ENCODE data around the gene CCDC126. TPM values are rescaled to one million over a fixed set of nuclear protein-coding genes. Genes with fewer than 3 reads are reported as not detected.

CCDC126 gene
- total and polyA plus RNA-seq, 2 of the 4 experiments (the other 2 are of a cell fraction), result 4.1 to 5.6 TPM

GRCh38 chr7:23619141-23619540 lies 22.0 kb downstream of the CCDC126 start:
- H3K4me1 ChIP-seq (ENCODE audit: control insufficient read depth, insufficient read depth, low read length), result no peaks in the 10 kb centered on the region
- dilution Hi-C loops (cut with HindIII; ENCODE audit: low sequenced_read_pairs, unreplicated experiment) (no loop called here), in situ Hi-C loops (cut with MboI; ENCODE audit: low sequenced_read_pairs) (no loop called here), intact Hi-C loops (cut with micrococcal nuclease) (no loop called here)
- no peak overlapping the region for H4K5ac ChIP-seq (ENCODE audit: low read depth, low read length)
- H4K8ac ChIP-seq (ENCODE audit: low read depth in 2 of 2, low read length in 2 of 2), result no peak overlapping the region
- H3K9me1 ChIP-seq (ENCODE audit: insufficient read depth, low read length), result no peaks in the 10 kb centered on the region
- H3K18ac ChIP-seq (ENCODE audit: low read depth, low read length), result no peak overlapping the region
- BruUV-seq (replicated peaks), result no TSS peak
- H3K36me3 ChIP-seq (ENCODE audit: control insufficient read depth, insufficient read depth, low read length), result no peaks in the 10 kb centered on the region
- H3K4me3 ChIP-seq (ENCODE audit: insufficient read depth, low read depth, low read length), result no peak overlapping the region
- H4K20me1 ChIP-seq (ENCODE audit: insufficient read depth, low read length), result no peaks in the 10 kb centered on the region
- H3K27ac ChIP-seq (ENCODE audit: insufficient read depth, low read length), result no peak overlapping the region
- H3K14ac ChIP-seq (replicated peaks; ENCODE audit: low read depth, low read length), result no peak overlapping the region
- no peak overlapping the region for H3K56ac ChIP-seq (ENCODE audit: extremely low read depth, insufficient read depth, low read length)
- POLR2A ChIA-PET (ENCODE audit: unreplicated experiment), result no interaction called here
- H3K4me2 ChIP-seq (ENCODE audit: low read depth, low read length), result no peak overlapping the region
- H4K91ac ChIP-seq (ENCODE audit: insufficient read depth, low read depth, low read length), result no peak overlapping the region
- no peaks in the 10 kb centered on the region for H3K27me3 ChIP-seq (ENCODE audit: control insufficient read depth, insufficient read depth, low read length)
- no peak overlapping the region for H2AK5ac ChIP-seq (ENCODE audit: low read depth, low read length)
- H3K4ac ChIP-seq (ENCODE audit: low read depth, low read length), result no peak overlapping the region
- DNase-seq (no peak), ATAC-seq (ENCODE audit: low read depth) (no peak)
- peaks cover 3 to 8% of the 10 kb centered on the region in 2 experiments; a peak in 2 of 4 replicates for H3K79me1 ChIP-seq (ENCODE audit: low read depth in 1 of 2, low read length in 2 of 2)
- peaks cover 6% of the 10 kb centered on the region; the same call in 1 of the 2 replicates for H3K9me3 ChIP-seq (ENCODE audit: control insufficient read depth, insufficient read depth, low read length)
- H2AK9ac ChIP-seq (replicated peaks; ENCODE audit: low read depth, low read length, poor library complexity), result no peak overlapping the region
- H3K9ac ChIP-seq (ENCODE audit: low read depth, low read length), result no peak overlapping the region
- no CpG with 5 or more reads among the region's 4 CpGs for WGBS, 2 experiments (ENCODE audit: extremely low coverage in 2 of 2, insufficient read length in 1 of 2)
- H2BK5ac ChIP-seq (ENCODE audit: low read depth, low read length, poor library complexity, severe bottlenecking), result no peak overlapping the region
- no peak overlapping the region for H2BK20ac ChIP-seq (ENCODE audit: low read depth, low read length)
- no peak overlapping the region for H2AFZ ChIP-seq (replicated peaks; ENCODE audit: low read length, poor library complexity)
- H2BK120ac ChIP-seq (ENCODE audit: low read depth, low read length), result no peak overlapping the region
- CTCF ChIA-PET, result no interaction called here
- no peak overlapping the region for H3K23ac ChIP-seq (ENCODE audit: low read depth, low read length)
- no peak overlapping the region for H2BK15ac ChIP-seq (ENCODE audit: low read depth, low read length)
- TF ChIP-seq SMC3 (IDR thresholded peaks at IDR 0.05; ENCODE audit: low read depth, low read length) (no peak), BHLHE40 (IDR thresholded peaks at IDR 0.05; ENCODE audit: low read depth, low read length) (no peak), CEBPB (IDR thresholded peaks at IDR 0.05; ENCODE audit: low read depth, low read length) (no peak), RAD21 (IDR thresholded peaks at IDR 0.05; ENCODE audit: low read length) (no peak), POLR2A (IDR thresholded peaks at IDR 0.05; ENCODE audit: low read depth, low read length) (no peak), RFX5 (IDR thresholded peaks at IDR 0.05; ENCODE audit: low read depth, low read length) (no peak), FOS (IDR thresholded peaks at IDR 0.05; ENCODE audit: low read depth, low read length) (no peak), NFE2L2 (IDR thresholded peaks at IDR 0.05; ENCODE audit: low read depth, low read length) (no peak), USF2 (IDR thresholded peaks at IDR 0.05; ENCODE audit: low read depth, low read length) (no peak), MAFK (IDR thresholded peaks at IDR 0.05; ENCODE audit: low read depth, low read length) (no peak), CHD1 (IDR thresholded peaks at IDR 0.05; ENCODE audit: low read depth, low read length) (no peak), CTCF (conservative IDR thresholded peaks at IDR 0.05; ENCODE audit: low read depth, low read length) (no peak), MAZ (IDR thresholded peaks at IDR 0.05; ENCODE audit: borderline replicate concordance, low read depth, low read length) (no peak), ELK1 (IDR thresholded peaks at IDR 0.05; ENCODE audit: borderline replicate concordance, low read depth, low read length) (no peak)

All from IMR-90 (cell line).